ENCODE data around the gene TSC1. TPM values are rescaled to one million over a fixed set of nuclear protein-coding genes. Genes with fewer than 3 reads are reported as not detected.

TSC1 gene
- total and polyA plus RNA-seq, 2 donors (not counting 3 experiments of a cell fraction or from before 2014, with no cell fraction given): 43.9 to 51.2 TPM

- Histone ChIP-seq H4K20me1 (replicated peaks; ENCODE audit: control insufficient read depth, extremely low read depth, insufficient read depth, low read length) (no peaks in the 10 kb centered on the region), H3K9me3 (replicated peaks; ENCODE audit: control insufficient read depth, insufficient read depth, low read length) (no peaks in the 10 kb centered on the region), H3K27me3 (ENCODE audit: control insufficient read depth in 2 of 2, insufficient read depth in 2 of 2, low read length in 2 of 2) (no peaks in the 10 kb centered on the region), H3K36me3 (ENCODE audit: control insufficient read depth in 2 of 2, extremely low read depth in 1 of 2, insufficient read depth in 2 of 2, low read length in 2 of 2) (peaks cover 14 to 29% of the 10 kb centered on the region in 2 experiments), H3K4me1 (ENCODE audit: control insufficient read depth, extremely low read depth, insufficient read depth, low read length) (no peaks in the 10 kb centered on the region), H3K4me3 (replicated peaks in 1 of 3; ENCODE audit: insufficient read depth in 1 of 3, low read depth in 1 of 3, low read length in 3 of 3) (no peak overlapping the region), H3K9me1 (replicated peaks; ENCODE audit: control insufficient read depth, extremely low read depth, insufficient read depth, low read length) (no peaks in the 10 kb centered on the region), H2AFZ (ENCODE audit: low read depth, low read length) (no peak overlapping the region), H3K79me2 (ENCODE audit: control insufficient read depth, insufficient read depth, low read length) (no peaks in the 10 kb centered on the region), H3K4me2 (ENCODE audit: insufficient read depth, low read length) (no peak overlapping the region), H3K27ac (ENCODE audit: insufficient read depth, low read depth, low read length) (no peak overlapping the region), H3K9ac (replicated peaks; ENCODE audit: extremely low read depth, insufficient read depth, low read length) (no peak overlapping the region)
- DNase-seq (ENCODE audit: low read depth, low spot score) (no peak), FAIRE-seq (no peak)
- dilution Hi-C loops (cut with MboI; ENCODE audit: extremely low pct_ligation_motif_present, low sequenced_read_pairs): no loop called here
- intact Hi-C loops (cut with micrococcal nuclease): no loop called here
- ChIA-PET CTCF (interaction anchor here (1.3 to 5.1 kb wide), 3 partner anchors 11 to 67 kb away, joined by 3 to 45 read pairs (median 3); no protein-coding TSS in a partner anchor), POLR2A (no interaction called here)
- TF ChIP-seq, protein P1, sequence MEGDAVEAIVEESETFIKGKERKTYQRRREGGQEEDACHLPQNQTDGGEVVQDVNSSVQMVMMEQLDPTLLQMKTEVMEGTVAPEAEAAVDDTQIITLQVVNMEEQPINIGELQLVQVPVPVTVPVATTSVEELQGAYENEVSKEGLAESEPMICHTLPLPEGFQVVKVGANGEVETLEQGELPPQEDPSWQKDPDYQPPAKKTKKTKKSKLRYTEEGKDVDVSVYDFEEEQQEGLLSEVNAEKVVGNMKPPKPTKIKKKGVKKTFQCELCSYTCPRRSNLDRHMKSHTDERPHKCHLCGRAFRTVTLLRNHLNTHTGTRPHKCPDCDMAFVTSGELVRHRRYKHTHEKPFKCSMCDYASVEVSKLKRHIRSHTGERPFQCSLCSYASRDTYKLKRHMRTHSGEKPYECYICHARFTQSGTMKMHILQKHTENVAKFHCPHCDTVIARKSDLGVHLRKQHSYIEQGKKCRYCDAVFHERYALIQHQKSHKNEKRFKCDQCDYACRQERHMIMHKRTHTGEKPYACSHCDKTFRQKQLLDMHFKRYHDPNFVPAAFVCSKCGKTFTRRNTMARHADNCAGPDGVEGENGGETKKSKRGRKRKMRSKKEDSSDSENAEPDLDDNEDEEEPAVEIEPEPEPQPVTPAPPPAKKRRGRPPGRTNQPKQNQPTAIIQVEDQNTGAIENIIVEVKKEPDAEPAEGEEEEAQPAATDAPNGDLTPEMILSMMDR (IDR thresholded peaks at IDR 0.05; ENCODE audit: extremely low read depth in 1 of 2, insufficient read depth in 1 of 2, low read depth in 1 of 2, low read length in 2 of 2): no peak
- TF ChIP-seq GATA2 (IDR thresholded peaks at IDR 0.05; ENCODE audit: insufficient read depth, insufficient read length, low read depth, low read length) (no peak), MAX (IDR thresholded peaks at IDR 0.05; ENCODE audit: insufficient read depth, insufficient read length) (no peak), POLR2A (IDR thresholded peaks at IDR 0.05; ENCODE audit: low read depth, low read length) (no peak), EZH2 (IDR thresholded peaks at IDR 0.05; ENCODE audit: borderline replicate concordance, low read depth, low read length, severe bottlenecking) (no peak), FOS (IDR thresholded peaks at IDR 0.05; ENCODE audit: borderline replicate concordance, insufficient read depth, low read length) (no peak), POLR2AphosphoS5 (IDR thresholded peaks at IDR 0.05; ENCODE audit: insufficient read depth, low read depth, low read length) (no peak), JUN (IDR thresholded peaks at IDR 0.05; ENCODE audit: borderline replicate concordance, insufficient read depth, insufficient read length, low read depth) (no peak), MYC (IDR thresholded peaks at IDR 0.05; ENCODE audit: low read depth, low read length) (no peak)
- no TSS peak for BruUV-seq (replicated peaks)
These were observed 38.7 kb downstream of the TSC1 start for GRCh38 chr9:132905726-132906125.
